Activated T-cell treated with anti-CD3 and anti-CD28 coated beads for 4 hours (primary cell): Measurements from ENCODE around the gene METTL23.

Source experiments
- DNase-seq: peaks from one replicate; pipeline ENCODE4 v3.0.0-alpha.2; 2020

The METTL23 gene, protein sequence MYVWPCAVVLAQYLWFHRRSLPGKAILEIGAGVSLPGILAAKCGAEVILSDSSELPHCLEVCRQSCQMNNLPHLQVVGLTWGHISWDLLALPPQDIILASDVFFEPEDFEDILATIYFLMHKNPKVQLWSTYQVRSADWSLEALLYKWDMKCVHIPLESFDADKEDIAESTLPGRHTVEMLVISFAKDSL

DNA sequence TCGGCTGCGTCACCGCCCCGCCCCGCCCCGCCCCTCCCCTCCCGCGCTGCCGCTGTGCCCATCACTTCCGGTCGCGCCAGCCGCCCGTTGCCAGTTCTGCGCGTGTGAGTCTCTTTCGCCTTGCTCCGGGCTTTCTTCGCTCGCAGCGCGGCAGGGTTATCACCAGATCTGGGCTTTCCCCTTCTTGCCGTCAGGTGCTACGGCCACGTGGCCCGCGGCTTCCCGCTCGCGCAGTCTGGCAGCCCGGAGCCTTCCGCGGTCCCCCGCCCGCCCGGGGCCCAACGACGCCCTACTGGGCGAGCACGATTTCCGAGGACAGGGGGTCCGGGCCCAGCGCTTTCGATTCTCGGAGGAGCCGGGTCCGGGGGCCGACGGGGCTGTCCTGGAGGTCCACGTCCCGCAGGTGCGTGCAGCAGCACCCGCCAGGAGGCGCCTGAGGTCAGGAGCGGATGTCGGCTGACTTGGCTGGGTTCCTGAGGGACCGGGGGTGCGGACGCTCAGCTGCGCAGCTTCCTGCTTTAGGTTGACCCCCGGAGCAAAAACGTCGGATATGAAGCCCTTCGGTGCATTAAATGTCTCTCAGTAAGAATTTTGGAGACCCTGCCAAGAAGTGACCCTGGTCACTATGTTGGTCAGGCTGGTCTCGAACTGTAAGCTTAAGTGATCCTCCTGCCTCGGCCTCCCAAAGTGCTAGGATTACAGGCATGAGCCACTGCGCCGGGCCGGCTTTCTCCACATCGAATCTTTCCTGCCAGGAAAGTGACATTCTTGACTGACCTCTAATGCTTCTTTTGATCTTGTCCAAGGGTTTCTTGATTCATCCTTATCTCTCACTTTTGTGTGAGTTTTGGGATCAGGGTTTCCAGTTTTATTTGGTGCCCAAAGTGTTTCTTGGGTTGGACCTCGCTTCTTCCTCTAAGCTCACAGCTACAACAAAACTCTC is at the start of gene METTL23:
TSS of gene METTL23 (plus strand) at position 64 of the 943 bp plus-strand sequence. CDS start 2,872 bp downstream, outside the sequence.
- DNase-seq: peak; percentile 58

DNA sequence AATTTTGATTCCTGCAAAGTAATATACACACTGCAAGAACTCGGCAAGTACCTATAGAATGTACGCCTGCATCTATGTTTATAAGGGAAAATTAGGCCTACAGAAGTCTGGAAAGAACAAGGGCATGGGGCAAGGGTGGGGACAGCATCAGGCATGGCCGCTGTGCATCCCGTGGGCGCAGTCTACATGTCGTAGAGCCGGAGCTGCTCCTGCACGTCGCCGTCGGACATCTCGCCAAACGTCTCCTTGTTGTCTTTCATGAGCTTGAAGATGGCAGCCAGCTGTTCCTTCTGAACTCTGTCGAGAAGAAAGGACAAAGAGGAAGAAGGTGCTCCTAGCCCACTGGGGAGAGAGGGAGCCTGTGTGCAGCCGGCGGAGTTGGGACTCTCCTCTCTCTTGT is 49.2 kb upstream of the METTL23 start:
- DNase-seq: no peak

DNA sequence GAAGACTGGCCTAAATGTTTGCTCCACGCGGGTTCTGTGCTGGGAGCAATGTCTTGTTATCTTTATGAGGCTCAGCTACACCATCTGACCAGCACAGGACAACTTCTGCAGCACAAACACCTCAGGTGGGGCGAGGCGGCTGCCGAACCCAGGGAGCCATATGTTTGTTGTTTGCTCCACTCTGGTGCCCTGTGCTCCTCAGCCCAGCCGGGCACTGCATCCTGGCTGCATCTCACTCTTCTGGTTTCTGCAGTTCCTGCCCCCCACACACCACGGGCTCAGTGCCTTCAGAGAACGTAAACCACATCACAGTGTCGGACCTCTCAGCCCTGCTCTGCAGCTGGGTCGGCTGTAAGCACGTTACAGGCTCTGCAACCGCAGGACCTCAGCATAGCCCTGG is 48.3 kb upstream of the METTL23 start:
- no peak for DNase-seq

DNA sequence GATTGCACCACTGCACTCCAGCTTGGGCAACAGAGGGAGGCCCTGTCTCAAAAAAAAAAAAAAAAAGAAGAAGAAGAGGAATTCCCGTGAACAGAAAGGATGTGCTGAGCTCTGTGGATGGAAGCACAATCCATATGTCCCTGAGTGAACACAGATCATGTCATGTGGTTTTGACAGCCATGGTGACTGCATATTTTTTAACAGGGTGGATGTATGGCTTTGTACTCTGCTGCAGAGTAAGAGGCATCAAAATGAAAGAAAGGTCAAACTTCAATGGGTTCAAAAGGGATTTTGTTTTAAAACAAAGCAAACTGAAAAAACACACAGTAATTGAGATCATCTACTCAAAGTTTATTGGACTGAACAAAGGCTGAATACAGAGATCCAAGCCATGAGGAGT is 47.4 kb upstream of the METTL23 start:
- no peak for DNase-seq

DNA sequence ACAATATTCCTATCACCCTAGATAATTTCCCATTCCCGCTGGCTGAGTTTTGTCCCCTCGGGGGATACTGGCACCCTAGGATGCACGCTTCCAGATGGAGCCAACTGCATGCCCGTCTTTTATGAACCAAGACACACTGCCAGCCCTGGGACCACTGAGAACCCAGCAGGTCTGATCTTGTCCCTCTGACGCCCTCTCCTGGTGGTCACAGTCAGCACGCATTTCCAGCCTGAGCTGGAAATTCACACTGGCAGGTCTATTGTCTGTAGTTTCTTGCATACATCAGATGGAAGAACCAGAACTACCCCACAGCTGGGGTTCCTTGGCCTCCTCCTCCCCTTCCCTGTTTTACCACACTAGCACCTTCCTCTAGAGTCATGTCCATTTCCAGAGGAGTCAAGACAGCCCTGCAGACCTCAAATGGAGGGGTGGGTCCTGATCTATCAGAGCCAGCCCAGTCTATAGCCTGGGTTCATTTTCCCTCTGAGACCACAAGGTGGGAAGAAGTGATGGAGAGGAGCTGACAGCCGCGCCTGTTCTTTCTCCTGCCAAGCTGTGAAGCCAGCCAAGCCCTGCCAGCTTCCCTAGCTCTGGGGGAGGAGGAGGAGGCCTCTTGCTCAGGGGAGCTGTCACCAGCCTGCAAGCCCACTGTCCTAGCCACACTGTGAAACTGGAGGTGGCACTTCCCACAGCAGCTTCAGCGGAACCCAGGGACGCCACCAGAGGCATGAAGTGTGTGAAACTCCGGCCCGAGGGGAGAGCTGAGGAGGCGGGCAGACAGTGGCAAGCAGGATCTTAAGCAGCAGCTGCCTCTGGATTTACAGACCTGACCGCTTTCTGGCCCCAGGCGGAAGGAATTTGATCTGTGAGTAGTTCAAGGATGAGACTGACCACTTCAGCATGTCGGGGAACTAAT is 45.2 kb upstream of the METTL23 start:
- peak; percentile 52 for DNase-seq

DNA sequence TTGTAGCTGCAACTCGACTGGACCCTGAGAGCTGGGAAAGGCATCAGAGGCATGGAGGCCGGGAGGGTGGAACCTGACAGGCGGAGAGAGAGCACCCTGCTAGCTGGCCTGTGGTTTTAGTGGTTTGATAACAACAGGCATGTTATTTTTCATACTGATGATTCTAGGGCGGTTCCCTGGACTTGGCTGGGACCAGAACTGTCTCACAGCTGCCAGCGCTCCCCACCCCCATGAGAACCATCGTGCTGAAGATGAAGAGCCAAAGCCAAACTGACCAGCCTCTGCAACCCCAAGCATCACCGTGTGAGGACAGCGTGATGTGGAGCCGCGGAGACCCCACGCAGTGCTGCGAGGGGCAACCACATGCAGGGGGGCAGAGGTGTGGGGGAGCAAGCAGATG is 44.3 kb upstream of the METTL23 start:
- no peak for DNase-seq

DNA sequence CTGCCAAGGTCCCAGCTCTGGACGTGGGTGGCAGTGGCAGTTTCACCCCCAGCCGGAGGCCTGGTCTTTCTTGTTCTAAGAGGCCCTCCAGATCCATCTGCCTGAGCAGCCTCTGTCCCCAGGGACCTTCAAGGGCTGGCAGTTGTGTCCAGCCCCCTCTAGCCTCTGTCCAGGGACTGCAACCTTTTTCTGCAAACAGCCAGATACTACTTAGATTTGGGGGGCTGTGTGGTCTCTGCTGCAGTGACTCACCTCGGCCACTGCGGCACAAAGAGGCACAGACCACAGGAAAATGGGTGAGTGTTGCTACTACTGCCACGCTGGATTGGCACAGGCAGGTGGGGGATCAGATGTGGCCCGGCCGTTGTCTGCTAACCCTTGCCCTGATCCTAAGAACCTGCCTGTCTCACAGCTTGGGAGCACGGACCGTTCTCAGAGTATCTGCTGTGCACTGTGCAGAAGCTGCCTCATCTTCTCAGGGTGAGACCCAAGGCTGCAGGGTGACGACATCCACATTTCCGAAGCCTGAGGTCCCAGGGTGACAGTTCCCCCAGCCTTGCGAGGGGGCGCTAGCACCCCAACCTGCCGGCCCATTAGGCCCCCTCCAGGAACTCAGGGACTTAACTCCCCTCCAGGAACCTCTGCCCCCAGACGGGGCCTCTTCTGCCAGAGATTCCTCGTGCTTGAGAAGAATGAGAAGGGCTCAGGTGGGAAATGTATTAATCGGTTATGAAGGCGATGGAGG is 43.5 kb upstream of the METTL23 start:
- no peak for DNase-seq

DNA sequence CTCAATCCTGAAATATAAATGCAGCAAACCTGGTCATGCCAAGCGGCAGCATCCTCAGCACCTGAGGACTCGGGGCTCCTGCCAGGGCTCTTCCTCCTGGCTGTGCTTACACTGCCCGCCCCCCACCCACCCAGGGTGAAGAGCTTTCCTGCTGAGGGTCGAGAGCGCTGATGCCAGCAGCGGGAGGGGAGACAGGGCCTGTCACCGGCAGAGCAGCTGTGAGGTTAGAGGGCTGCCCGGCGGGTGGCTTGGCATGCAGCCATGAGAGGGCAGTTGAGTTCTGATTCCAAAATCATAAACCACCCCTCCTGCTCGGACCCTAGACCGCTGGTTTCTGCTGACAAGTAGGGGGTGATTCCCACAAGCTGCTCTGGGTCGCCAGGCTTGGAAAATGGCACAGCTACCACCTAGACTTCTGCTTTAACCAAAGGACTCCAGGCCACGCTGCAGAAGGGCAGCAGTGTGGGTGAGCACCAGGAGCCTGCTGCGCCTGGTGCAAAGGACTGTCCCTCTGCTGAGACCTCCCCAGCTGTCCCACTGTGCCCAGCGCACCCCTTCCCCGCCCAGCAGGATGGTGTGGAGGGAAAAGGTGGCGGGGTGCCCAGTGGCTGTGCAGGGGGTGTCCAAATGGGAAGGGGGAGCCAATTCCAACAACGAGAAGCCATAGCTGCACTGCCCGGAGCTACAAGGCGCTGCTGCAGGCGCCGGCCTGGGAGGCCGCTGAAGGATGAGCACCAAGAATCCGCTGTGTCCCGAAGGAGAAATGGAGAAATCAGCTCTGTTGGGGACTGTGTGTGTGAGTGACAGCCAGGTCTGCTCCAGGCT is 42.5 kb upstream of the METTL23 start:
- DNase-seq: no peak

DNA sequence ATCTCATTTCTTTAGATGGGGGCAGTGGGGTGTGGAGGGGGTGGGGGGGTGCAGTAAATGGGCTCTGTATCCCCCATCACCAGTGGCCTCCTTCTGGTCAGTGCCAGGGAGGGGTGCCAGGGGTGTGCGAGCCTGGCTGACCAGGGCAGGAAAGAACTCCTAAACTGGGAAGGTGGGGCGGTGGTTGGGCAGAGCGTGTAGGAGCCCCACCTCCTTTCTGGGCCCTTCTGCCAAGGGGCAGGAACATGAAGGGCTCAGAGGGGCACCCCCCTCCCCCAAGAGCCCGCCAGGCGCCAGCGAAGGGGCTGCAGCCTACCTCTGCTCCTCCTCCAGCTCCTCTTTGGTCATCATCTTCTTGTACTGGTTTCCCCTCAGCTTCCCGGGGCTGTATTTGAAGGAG is 41.9 kb upstream of the METTL23 start:
- DNase-seq: no peak

DNA sequence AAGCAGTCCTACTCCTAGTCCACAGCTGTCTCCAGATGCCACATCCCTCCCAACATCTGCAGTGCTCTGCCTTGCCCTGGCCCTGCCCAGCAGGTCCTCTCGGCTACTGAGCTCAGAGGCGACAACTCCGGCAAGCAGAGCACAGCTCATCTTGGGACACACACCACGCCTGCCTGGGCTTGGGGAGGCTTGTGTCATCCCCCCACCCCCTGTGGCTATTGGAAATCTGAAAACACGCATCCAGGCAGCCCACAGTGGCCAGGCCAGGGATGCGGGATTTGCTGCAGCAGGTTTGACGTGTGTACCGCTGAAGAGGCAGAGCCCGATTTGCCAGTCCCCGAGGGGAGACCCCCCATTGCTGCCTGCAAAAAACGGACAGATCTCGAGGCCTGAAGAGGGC is 41.3 kb upstream of the METTL23 start:
- no peak for DNase-seq

DNA sequence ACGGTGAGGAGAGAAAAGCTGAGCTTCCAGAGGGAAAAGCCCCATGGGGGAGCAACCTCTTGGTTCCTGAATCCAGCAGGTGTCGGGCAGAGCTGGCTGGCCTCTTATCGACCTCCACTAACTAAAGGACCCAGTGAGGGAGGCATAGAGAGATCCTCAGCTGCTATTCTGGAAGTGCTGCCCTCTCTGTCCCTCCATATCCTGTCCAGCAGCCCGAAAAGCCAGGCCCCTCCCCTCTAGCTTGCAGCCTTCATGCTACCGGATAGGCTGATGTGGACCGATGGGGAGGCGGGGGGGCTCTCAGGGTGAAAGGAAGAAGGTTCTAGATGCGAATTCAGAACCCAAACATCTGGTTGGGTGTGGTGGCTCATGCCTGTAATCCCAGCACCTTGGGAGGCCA is 40.8 kb upstream of the METTL23 start:
- DNase-seq: no peak

DNA sequence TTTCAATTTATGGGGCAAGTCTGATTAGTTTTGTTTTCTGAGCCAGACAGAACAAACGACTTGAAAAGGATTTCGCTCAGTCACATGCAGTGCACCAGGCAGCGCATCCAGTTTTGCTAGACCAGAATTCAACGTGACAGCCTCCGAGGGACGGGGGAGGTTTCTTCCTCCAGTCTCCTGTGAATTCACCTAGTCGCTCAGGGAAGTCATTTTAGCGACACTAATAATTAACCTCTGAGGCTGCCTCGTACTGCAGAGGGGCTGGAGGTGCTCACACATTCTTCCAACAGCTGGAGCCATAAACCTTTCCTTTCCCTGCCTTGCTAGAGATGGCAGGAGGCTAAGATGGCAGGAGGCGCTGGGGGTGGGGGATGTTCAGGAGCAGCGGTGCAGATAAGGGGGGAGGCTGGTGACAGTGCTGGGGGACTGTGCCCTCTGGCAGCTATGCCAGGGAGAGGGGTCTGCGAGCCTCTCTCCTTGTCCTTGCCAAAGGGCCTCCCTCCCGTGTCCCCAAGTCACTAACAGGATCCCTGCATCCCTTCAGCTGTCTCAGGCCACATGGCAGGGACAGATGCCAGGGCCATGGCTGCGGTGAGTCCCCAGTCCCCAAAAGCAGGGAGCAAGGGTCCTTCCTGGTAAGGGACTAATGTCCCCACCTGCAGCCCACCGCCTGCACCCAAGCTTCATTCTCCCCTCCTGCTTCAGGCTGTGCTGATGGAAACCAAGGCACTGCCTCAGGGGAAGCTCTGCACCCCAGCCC is 39.9 kb upstream of the METTL23 start:
- no peak for DNase-seq

DNA sequence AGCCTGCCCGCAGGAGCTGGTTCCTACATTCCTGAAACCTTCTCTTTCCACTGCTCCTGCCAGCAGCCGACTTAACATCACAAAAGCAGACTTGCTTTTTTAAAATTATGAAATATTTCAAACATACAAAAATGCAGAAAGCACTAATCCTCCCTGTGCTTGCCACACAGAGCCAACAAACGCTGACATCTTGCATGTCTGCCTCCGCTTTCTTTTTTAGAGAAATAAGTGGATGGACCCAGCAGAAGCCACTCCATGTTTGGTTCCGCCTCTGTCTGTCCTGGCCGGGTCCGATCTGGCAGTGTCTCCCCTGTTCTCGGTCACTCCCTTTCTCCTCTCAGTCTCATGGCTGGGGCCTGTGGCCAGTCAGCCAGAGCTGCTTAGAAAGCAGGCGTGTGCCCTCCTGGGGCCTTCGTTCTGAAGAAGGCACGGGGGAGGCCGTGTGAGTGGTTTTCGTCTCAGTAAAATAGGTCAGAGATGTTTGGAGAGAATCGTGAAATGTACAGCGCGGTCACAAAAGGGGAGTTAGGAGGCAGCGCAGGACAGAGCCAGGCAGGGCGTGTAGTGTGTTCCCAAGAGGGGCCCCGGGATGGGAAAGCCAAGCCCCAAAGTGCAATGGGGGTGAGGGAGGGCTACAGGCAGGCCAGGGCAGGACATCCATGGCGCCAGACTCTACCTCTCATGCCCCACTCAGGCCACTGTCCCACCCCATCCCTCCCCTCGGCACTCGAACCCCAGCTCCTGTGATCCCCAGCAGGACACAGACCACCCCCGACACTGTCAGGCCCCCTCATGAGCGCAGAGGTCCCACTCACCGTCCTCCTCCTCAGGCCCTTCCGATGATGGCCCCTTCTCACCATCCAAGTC is 39.1 kb upstream of the METTL23 start:
- no peak for DNase-seq

DNA sequence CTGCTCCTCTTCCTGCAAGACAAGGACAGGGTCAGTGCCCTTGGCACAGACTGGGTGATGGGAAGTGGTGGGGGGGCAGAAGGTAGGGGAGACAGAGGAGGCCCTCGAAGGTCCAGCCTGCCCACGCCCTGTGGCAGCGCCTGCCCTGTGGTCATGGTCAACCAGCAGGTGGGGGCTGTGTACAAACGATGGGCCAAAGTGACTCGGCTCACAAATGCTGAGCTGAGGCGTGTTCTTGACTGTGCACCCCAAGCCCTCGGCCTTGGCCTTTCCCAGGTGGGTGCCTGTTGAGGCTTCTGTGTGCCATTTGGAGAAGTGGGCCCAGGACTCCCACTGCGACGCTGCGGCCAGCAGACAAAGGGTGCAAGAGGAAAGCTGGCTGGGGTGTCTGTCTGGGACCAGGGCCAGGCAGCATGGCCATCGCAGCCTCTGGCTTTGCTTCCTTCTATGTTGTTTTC is 38.4 kb upstream of the METTL23 start:
- DNase-seq: no peak

DNA sequence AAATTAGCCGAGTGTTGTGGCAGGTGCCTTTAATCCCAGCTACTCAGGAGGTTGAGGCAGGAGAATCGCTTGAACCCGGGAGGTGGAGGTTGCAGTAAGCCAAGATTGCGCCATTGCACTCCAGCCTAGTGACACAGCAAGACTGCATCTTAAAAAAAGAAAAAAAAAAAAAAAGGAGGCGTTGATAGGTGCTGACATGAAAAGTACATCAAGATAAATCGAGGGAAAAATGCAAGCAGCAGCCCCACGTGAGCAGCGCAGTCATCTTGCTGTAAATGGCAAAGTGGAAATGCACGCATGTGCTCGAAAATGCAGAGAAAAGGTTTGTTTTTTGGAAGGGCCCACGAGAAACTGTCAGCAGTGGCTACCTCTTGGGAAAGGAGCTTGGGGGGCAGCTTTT is 36.8 kb upstream of the METTL23 start:
- DNase-seq: no peak

DNA sequence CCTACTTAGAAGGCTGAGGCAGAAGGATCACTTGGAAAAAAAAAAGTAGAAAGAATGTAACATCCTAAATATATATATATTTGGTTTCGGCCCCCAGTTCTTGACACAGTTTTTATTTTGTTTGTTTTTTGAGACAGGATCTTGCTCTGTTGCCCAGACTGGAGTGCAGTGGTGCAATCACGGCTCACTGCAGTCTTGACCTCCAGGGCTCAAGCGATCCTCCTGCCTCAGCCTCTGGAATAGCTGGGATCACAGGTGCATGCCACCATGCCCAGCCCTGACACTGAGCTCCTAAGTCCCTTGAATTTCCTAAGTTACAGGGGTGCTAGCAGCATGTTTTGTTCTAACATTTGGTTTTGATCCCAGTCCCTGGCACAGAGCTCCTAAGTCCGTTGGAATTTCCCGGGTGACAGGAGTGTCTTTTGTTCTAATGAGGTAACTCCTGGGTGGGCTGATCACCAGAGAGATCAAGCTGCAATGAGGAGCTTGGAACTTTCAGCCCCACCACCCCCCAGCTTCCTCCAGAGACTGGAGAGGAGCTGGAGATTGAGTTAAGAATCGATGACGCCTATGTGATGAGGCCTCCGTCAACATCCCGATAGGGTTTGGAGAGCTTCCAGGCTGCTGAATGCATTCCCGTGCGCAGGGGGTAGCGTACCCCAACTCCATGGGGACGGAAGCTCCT is 35.9 kb upstream of the METTL23 start:
- DNase-seq: no peak

DNA sequence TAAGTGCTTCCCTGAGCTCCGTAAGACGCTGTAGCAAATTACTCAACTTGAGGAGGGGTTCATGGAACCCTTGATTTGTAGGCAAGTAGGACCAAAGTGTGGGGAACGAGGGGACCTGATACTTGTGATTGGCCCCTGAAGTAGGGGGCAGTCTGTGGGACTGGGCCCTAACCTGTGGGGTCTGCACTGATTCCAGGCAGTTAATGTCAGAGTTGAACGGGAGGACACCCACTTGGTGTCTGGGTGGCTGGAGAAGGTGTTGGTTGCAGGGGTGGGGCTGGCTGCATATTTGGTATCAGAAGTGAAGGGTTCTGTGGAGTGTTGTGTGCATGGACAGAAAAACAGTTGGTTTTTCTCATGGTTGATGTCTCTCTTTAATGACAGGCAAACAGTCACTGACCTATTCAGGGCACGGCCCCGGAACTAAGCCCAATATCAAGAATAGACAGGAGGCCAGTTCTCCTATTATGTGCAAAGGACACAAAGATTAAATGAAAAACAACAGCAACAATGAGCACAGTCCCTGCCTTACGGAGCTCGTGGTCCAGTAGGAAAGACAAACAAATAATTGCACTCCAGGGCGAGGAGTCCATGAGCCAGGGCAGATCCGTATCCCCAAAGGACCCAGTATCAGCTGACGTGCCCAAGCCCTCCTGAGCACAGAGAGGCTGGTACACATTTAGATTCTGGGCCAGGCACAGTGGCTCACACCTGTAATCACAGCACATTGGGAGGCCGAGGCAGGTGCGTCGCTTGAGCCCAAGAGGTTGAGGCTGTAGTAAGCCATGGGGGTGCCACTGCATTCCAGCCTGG is 35.1 kb upstream of the METTL23 start:
- no peak for DNase-seq
